Neural cell (in vitro differentiated cells): Measurements from ENCODE around the gene BCO1. TPM values are rescaled to one million over a fixed set of nuclear protein-coding genes. Genes with fewer than 3 reads are reported as not detected.

Experiments
- H2AFZ ChIP-seq: fragments of 200-600, 300-800 bp; sonication (generic), shearing (Covaris generic); 2 replicates; pipeline ENCODE4 v1.6.0; 2014; ENCODE audit warnings: low read depth, mild to moderate bottlenecking, antibody characterized with exemption, low read length, moderate library complexity
- H3F3A ChIP-seq: fragments of 200-600 bp; shearing (Covaris generic); 2 replicates; pipeline ENCODE4 v1.6.1; 2016; ENCODE audit warnings: mild to moderate bottlenecking, moderate library complexity, mixed read lengths, antibody characterized with exemption, low read length; ENCODE audit not compliant: insufficient read depth, poor library complexity, severe bottlenecking
- H3K27ac ChIP-seq: fragments of 200-600, 300-800 bp; sonication (generic), shearing (Covaris generic); 2 replicates; pipeline ENCODE4 v1.5.1; 2014; ENCODE audit warnings: mild to moderate bottlenecking, low read length, moderate library complexity
- H3K27me3 ChIP-seq: fragments of 300-800, 200-600 bp; sonication (generic), shearing (Covaris generic); 2 replicates; pipeline ENCODE4 v1.6.0; 2014; ENCODE audit warnings: mild to moderate bottlenecking, low read depth, low read length, moderate library complexity; ENCODE audit not compliant: insufficient read depth
- H3K36me3 ChIP-seq: fragments of 300-800, 200-600 bp; sonication (generic), shearing (Covaris generic); 2 replicates; pipeline ENCODE4 v1.5.1; 2014; ENCODE audit warnings: mild to moderate bottlenecking, antibody characterized with exemption, low read length, moderate library complexity; ENCODE audit not compliant: insufficient read depth
- H3K4me2 ChIP-seq: fragments of 300-800, 200-600 bp; sonication (generic), shearing (Covaris generic); 2 replicates; pipeline ENCODE4 v1.6.0; 2014; ENCODE audit warnings: mild to moderate bottlenecking, low read length
- H3K4me3 ChIP-seq: fragments of 300-800, 200-600 bp; sonication (generic), shearing (Covaris generic); 2 replicates; pipeline ENCODE4 v1.5.1; 2014; ENCODE audit warnings: mild to moderate bottlenecking, low read length, moderate library complexity
- H3K79me2 ChIP-seq: fragments of 200-600 bp; shearing (Covaris generic); replicated peaks from 2 replicates; pipeline ENCODE4 v1.6.0; 2014; ENCODE audit warnings: mild to moderate bottlenecking, low read length, moderate library complexity; ENCODE audit not compliant: insufficient read depth
- H3K9ac ChIP-seq: fragments of 300-800, 200-600 bp; sonication (generic), shearing (Covaris generic); 2 replicates; pipeline ENCODE4 v1.6.1; 2016; ENCODE audit warnings: mild to moderate bottlenecking, low read length, mixed read lengths
- H3K9me2 ChIP-seq: fragments of 200-600 bp; shearing (Covaris generic); 2 replicates; pipeline ENCODE4 v1.6.1; 2016; ENCODE audit warnings: mild to moderate bottlenecking, low read length, mixed read lengths; ENCODE audit not compliant: insufficient read depth
- H3K9me3 ChIP-seq: fragments of 200-600, 300-800 bp; sonication (generic), shearing (Covaris generic); 2 replicates; pipeline ENCODE4 v1.6.1; 2016; ENCODE audit warnings: mild to moderate bottlenecking, mixed run types, low read length, moderate library complexity, mixed read lengths
- H4K20me1 ChIP-seq: fragments of 200-600 bp; shearing (Covaris generic); 2 replicates; pipeline ENCODE4 v1.6.1; 2016; ENCODE audit warnings: mild to moderate bottlenecking, mixed run types; ENCODE audit not compliant: insufficient read depth
- CTCF ChIP-seq: fragments of 450-650 bp; IDR thresholded peaks from 2 replicates; pipeline ENCODE4 v1.5.1; 2014; ENCODE audit warnings: antibody characterized with exemption, mild to moderate bottlenecking, moderate library complexity; ENCODE audit not compliant: poor library complexity, severe bottlenecking
- EP300 ChIP-seq: fragments of 450-650 bp; conservative IDR thresholded peaks from 2 replicates; pipeline ENCODE4 v1.6.1; 2014; ENCODE audit warnings: antibody characterized with exemption, mild to moderate bottlenecking, moderate library complexity; ENCODE audit not compliant: poor library complexity, severe bottlenecking
- EZH2 ChIP-seq: fragments of 200-600, 300-800 bp; shearing (Covaris generic), sonication (generic); IDR thresholded peaks from 2 replicates; pipeline ENCODE4 v1.6.1; 2014; ENCODE audit warnings: antibody characterized with exemption, low read length, borderline replicate concordance, mild to moderate bottlenecking; ENCODE audit not compliant: insufficient read depth, poor library complexity, severe bottlenecking
- MXI1 ChIP-seq: fragments of 450-650 bp; conservative IDR thresholded peaks from 2 replicates; pipeline ENCODE4 v1.6.1; 2014; ENCODE audit warnings: antibody characterized with exemption, mild to moderate bottlenecking; ENCODE audit not compliant: poor library complexity, severe bottlenecking
- POLR2AphosphoS5 ChIP-seq: IDR thresholded peaks from 2 replicates; pipeline ENCODE4 v1.6.1; 2012
- RAD21 ChIP-seq: fragments of 450-650 bp; conservative IDR thresholded peaks from 2 replicates; pipeline ENCODE4 v1.6.1; 2014; ENCODE audit warnings: antibody characterized with exemption, mild to moderate bottlenecking, moderate library complexity
- REST ChIP-seq: IDR thresholded peaks from 2 replicates; pipeline ENCODE4 v1.6.1; 2012; ENCODE audit warnings: borderline replicate concordance
- SMC3 ChIP-seq: fragments of 450-650 bp; conservative IDR thresholded peaks from 2 replicates; pipeline ENCODE4 v1.6.1; 2014; ENCODE audit warnings: antibody characterized with exemption, mild to moderate bottlenecking, moderate library complexity; ENCODE audit not compliant: poor library complexity
- TAF1 ChIP-seq: IDR thresholded peaks from 2 replicates; pipeline ENCODE4 v1.6.1; 2012; ENCODE audit warnings: low read depth
- polyA plus RNA-seq: library from polyadenylated mRNA; depleted of rRNA; stranded (reverse); fragments of >200 nt; gene quantifications from 2 replicates; pipeline ENCODE4 v1.2.3, GENCODE V29; 2014

The BCO1 gene
- polyA plus RNA-seq, 1 donor from 2014 or later, result not detected

- Histone ChIP-seq H3K36me3 (no peaks in the 10 kb centered on the region), H3K4me3 (no peak overlapping the region), H3K27ac (no peak overlapping the region), H3K9me2 (no peaks in the 10 kb centered on the region), H3K9ac (no peak overlapping the region), H3K79me2 (no peaks in the 10 kb centered on the region), H3K4me2 (no peak overlapping the region), H4K20me1 (no peaks in the 10 kb centered on the region), H3F3A (no peaks in the 10 kb centered on the region), H3K9me3 (no peaks in the 10 kb centered on the region), H3K27me3 (no peaks in the 10 kb centered on the region), H2AFZ (no peak overlapping the region)
- no peak for TF ChIP-seq REST
- no peak for TF ChIP-seq POLR2AphosphoS5
- TF ChIP-seq TAF1, result no peak
- no peak for TF ChIP-seq SMC3
- TF ChIP-seq EZH2, result no peak
Observed at GRCh38 chr16:81231014-81231413, 7.5 kb upstream of the BCO1 start.

- Histone ChIP-seq H3K27ac (no peak overlapping the region), H3K9me2 (no peaks in the 10 kb centered on the region), H3K4me2 (no peak overlapping the region), H3F3A (no peaks in the 10 kb centered on the region), H2AFZ (no peak overlapping the region), H3K9me3 (no peaks in the 10 kb centered on the region), H4K20me1 (no peaks in the 10 kb centered on the region), H3K4me3 (no peak overlapping the region), H3K27me3 (no peaks in the 10 kb centered on the region), H3K9ac (no peak overlapping the region), H3K79me2 (no peaks in the 10 kb centered on the region), H3K36me3 (no peaks in the 10 kb centered on the region)
- no peak for TF ChIP-seq CTCF
- no peak for TF ChIP-seq EP300
- no peak for TF ChIP-seq POLR2AphosphoS5
- TF ChIP-seq RAD21, result no peak
- no peak for TF ChIP-seq SMC3
- no peak for TF ChIP-seq TAF1
- TF ChIP-seq MXI1, result no peak
- TF ChIP-seq EZH2, result no peak
- TF ChIP-seq REST, result no peak
Observed at GRCh38 chr16:81232740-81233367, 5.6 kb upstream of the BCO1 start.
